ENCODE results near the gene PDZK1IP1. TPM values are rescaled to one million over a fixed set of nuclear protein-coding genes. Genes with fewer than 3 reads are reported as not detected.

PDZK1IP1 gene
- total RNA-seq, 1 experiment from 2014 or later, result not detected

- Histone ChIP-seq H3K9me2 (ENCODE audit: insufficient read depth) (no peaks in the 10 kb centered on the region), H3K27me3 (ENCODE audit: insufficient read depth, low read length) (no peaks in the 10 kb centered on the region), H4K20me1 (ENCODE audit: insufficient read depth) (no peaks in the 10 kb centered on the region), H2AFZ (ENCODE audit: low read depth, low read length, poor library complexity, severe bottlenecking) (no peak overlapping the region), H3K9ac (ENCODE audit: low read length) (no peak overlapping the region), H3K79me2 (ENCODE audit: insufficient read depth, low read length) (no peaks in the 10 kb centered on the region), H3K36me3 (ENCODE audit: control insufficient read depth in 1 of 2, insufficient read depth in 2 of 2, low read length in 2 of 2) (no peaks in the 10 kb centered on the region), H3K4me2 (ENCODE audit: low read length) (no peak overlapping the region), H3K9me3 (ENCODE audit: control insufficient read depth in 1 of 2, insufficient read depth in 1 of 2, low read depth in 1 of 2, low read length in 2 of 2) (no peaks in the 10 kb centered on the region), H3K4me1 (ENCODE audit: control insufficient read depth in 1 of 2, insufficient read depth in 2 of 2, low read length in 2 of 2) (peaks cover 0 to 9% of the 10 kb centered on the region in 2 experiments; a peak in 2 of 4 replicates), H3K27ac (ENCODE audit: low read depth, low read length) (no peak overlapping the region), H3K4me3 (replicated peaks in 1 of 2; ENCODE audit: low read depth in 1 of 2, low read length in 2 of 2) (no peak overlapping the region)
- TF ChIP-seq ATF3 (IDR thresholded peaks at IDR 0.05), result no peak
- TF ChIP-seq RAD21 (IDR thresholded peaks at IDR 0.05; ENCODE audit: low read depth), result no peak
- TF ChIP-seq SRF (IDR thresholded peaks at IDR 0.05; ENCODE audit: low read depth), result no peak
- TF ChIP-seq, protein P1, sequence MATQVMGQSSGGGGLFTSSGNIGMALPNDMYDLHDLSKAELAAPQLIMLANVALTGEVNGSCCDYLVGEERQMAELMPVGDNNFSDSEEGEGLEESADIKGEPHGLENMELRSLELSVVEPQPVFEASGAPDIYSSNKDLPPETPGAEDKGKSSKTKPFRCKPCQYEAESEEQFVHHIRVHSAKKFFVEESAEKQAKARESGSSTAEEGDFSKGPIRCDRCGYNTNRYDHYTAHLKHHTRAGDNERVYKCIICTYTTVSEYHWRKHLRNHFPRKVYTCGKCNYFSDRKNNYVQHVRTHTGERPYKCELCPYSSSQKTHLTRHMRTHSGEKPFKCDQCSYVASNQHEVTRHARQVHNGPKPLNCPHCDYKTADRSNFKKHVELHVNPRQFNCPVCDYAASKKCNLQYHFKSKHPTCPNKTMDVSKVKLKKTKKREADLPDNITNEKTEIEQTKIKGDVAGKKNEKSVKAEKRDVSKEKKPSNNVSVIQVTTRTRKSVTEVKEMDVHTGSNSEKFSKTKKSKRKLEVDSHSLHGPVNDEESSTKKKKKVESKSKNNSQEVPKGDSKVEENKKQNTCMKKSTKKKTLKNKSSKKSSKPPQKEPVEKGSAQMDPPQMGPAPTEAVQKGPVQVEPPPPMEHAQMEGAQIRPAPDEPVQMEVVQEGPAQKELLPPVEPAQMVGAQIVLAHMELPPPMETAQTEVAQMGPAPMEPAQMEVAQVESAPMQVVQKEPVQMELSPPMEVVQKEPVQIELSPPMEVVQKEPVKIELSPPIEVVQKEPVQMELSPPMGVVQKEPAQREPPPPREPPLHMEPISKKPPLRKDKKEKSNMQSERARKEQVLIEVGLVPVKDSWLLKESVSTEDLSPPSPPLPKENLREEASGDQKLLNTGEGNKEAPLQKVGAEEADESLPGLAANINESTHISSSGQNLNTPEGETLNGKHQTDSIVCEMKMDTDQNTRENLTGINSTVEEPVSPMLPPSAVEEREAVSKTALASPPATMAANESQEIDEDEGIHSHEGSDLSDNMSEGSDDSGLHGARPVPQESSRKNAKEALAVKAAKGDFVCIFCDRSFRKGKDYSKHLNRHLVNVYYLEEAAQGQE (IDR thresholded peaks at IDR 0.05; ENCODE audit: low read depth), result no peak
- TF ChIP-seq CTCF (IDR thresholded peaks at IDR 0.05 in 2 of 3, conservative IDR thresholded peaks at IDR 0.05 in 1 of 3; ENCODE audit: borderline replicate concordance in 1 of 3, insufficient read depth in 1 of 3, low read depth in 2 of 3, low read length in 2 of 3), result no peak
- no peak for TF ChIP-seq TCF7L2 (IDR thresholded peaks at IDR 0.05; ENCODE audit: borderline replicate concordance, extremely low read depth, insufficient read depth, insufficient read length)
- no peak for TF ChIP-seq SP1 (IDR thresholded peaks at IDR 0.05; ENCODE audit: low read depth)
- no peak for TF ChIP-seq POLR2AphosphoS5 (IDR thresholded peaks at IDR 0.05; ENCODE audit: low read depth, low read length)
- no peak for TF ChIP-seq EZH2 (IDR thresholded peaks at IDR 0.05)
- TF ChIP-seq CBX3 (IDR thresholded peaks at IDR 0.05; ENCODE audit: low read depth), result no peak
- TF ChIP-seq ZBTB33 (IDR thresholded peaks at IDR 0.05; ENCODE audit: extremely low read depth, insufficient replicate concordance, low read length), result no peak
- no peak for TF ChIP-seq CEBPB (IDR thresholded peaks at IDR 0.05; ENCODE audit: low read depth)
- no peak for TF ChIP-seq ELF1 (IDR thresholded peaks at IDR 0.05; ENCODE audit: borderline replicate concordance, low read depth)
- no peak for TF ChIP-seq JUND (IDR thresholded peaks at IDR 0.05)
- POLR2A ChIA-PET, result no interaction called here
- ATAC-seq, result no peak
- no peak for DNase-seq (ENCODE audit: low read depth, low spot score)
- RAD21 ChIA-PET (ENCODE audit: low non-redundant PET in 1 of 2, low total read pairs in 2 of 2, uncharacterized antibody in 2 of 2, unreplicated experiment in 2 of 2), result no interaction called here
- CTCF ChIA-PET, result no interaction called here
- intact Hi-C loops (cut with micrococcal nuclease), result no loop called here
- BruUV-seq (replicated peaks), result no TSS peak
These were observed 3.3 kb downstream of the PDZK1IP1 start for GRCh38 chr1:47186267-47187185.

Measured in HCT116 (cell line).